ENCODE results near the gene SLC35F3.

DNA sequence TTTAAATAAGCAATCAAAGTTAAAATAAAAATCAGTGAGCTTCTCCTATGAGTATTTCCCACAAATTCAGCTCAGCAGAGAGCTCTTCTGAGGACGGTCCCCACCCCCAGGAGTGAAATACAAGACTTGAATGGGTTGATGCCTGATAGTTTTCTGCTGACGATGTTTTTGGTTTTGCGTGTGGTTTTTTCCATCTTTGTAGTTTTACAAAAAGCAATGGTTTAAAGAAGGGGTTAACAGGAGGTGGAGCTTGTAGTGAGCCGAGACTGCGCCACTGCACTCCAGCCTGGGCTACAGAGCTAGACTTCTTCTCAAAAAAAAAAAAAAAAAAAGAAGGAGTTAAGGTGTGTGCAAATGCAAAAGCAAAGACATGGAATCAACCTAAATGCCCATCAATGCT lies 297.1 kb downstream of the SLC35F3 start:
- TF ChIP-seq, protein P1, sequence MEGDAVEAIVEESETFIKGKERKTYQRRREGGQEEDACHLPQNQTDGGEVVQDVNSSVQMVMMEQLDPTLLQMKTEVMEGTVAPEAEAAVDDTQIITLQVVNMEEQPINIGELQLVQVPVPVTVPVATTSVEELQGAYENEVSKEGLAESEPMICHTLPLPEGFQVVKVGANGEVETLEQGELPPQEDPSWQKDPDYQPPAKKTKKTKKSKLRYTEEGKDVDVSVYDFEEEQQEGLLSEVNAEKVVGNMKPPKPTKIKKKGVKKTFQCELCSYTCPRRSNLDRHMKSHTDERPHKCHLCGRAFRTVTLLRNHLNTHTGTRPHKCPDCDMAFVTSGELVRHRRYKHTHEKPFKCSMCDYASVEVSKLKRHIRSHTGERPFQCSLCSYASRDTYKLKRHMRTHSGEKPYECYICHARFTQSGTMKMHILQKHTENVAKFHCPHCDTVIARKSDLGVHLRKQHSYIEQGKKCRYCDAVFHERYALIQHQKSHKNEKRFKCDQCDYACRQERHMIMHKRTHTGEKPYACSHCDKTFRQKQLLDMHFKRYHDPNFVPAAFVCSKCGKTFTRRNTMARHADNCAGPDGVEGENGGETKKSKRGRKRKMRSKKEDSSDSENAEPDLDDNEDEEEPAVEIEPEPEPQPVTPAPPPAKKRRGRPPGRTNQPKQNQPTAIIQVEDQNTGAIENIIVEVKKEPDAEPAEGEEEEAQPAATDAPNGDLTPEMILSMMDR (IDR thresholded peaks at IDR 0.05; ENCODE audit: poor library complexity, severe bottlenecking), result no peak
- TF ChIP-seq SMC3 (conservative IDR thresholded peaks at IDR 0.05; ENCODE audit: poor library complexity) (no peak), POLR2AphosphoS5 (IDR thresholded peaks at IDR 0.05) (no peak)
